ENCODE results near the gene TNFRSF12A.
"Not testable (repeated sequence)": the region's sequence is repeated elsewhere in the genome, so short reads cannot be mapped to it uniquely, and the experiment has no call there.

The TNFRSF12A gene

GRCh38 chr16:3053330-3053710, 33.2 kb downstream of the TNFRSF12A start:
- H3K9ac ChIP-seq (ENCODE audit: low read depth, low read length); H3K27ac ChIP-seq (ENCODE audit: low read depth, low read length); H3K27me3 ChIP-seq (ENCODE audit: control insufficient read depth, insufficient read depth, low read length); H3K4me3 ChIP-seq (ENCODE audit: low read depth, low read length); H3K4me1 ChIP-seq (ENCODE audit: control insufficient read depth, insufficient read depth, low read length); H3K9me3 ChIP-seq (ENCODE audit: control insufficient read depth, insufficient read depth, low read length); H3K36me3 ChIP-seq (ENCODE audit: control insufficient read depth, insufficient read depth, low read length): not testable (repeated sequence)

GRCh38 chr16:3054965-3055733, 35.0 kb downstream of the TNFRSF12A start:
- H3K4me3 ChIP-seq (ENCODE audit: low read depth, low read length), result no peak overlapping the region
- H3K36me3 ChIP-seq (ENCODE audit: control insufficient read depth, insufficient read depth, low read length), result peaks cover 3% of the 10 kb centered on the region; the same call in 1 of the 2 replicates
- H3K4me1 ChIP-seq (ENCODE audit: control insufficient read depth, insufficient read depth, low read length), result peaks cover 7% of the 10 kb centered on the region; the same call in 1 of the 2 replicates
- no peak overlapping the region for H3K27ac ChIP-seq (ENCODE audit: low read depth, low read length)
- H3K9me3 ChIP-seq (ENCODE audit: control insufficient read depth, insufficient read depth, low read length), result no peaks in the 10 kb centered on the region
- H3K27me3 ChIP-seq (ENCODE audit: control insufficient read depth, insufficient read depth, low read length), result no peaks in the 10 kb centered on the region; the same call in 1 of the 2 replicates
- no peak overlapping the region for H3K9ac ChIP-seq (ENCODE audit: low read depth, low read length)

- H3K36me3 ChIP-seq (ENCODE audit: control insufficient read depth, insufficient read depth, low read length); H3K9me3 ChIP-seq (ENCODE audit: control insufficient read depth, insufficient read depth, low read length); H3K4me1 ChIP-seq (ENCODE audit: control insufficient read depth, insufficient read depth, low read length); H3K27ac ChIP-seq (ENCODE audit: low read depth, low read length); H3K27me3 ChIP-seq (ENCODE audit: control insufficient read depth, insufficient read depth, low read length); H3K4me3 ChIP-seq (ENCODE audit: low read depth, low read length); H3K9ac ChIP-seq (ENCODE audit: low read depth, low read length): not testable (repeated sequence)
Measured at GRCh38 chr16:3055734-3056115, 35.6 kb downstream of the TNFRSF12A start.

- peaks cover 7% of the 10 kb centered on the region; the same call in 1 of the 2 replicates for H3K4me1 ChIP-seq (ENCODE audit: control insufficient read depth, insufficient read depth, low read length)
- no peaks in the 10 kb centered on the region; the same call in 1 of the 2 replicates for H3K27me3 ChIP-seq (ENCODE audit: control insufficient read depth, insufficient read depth, low read length)
- no peak overlapping the region for H3K4me3 ChIP-seq (ENCODE audit: low read depth, low read length)
- H3K27ac ChIP-seq (ENCODE audit: low read depth, low read length), result no peak overlapping the region
- no peaks in the 10 kb centered on the region for H3K9me3 ChIP-seq (ENCODE audit: control insufficient read depth, insufficient read depth, low read length)
- no peak overlapping the region for H3K9ac ChIP-seq (ENCODE audit: low read depth, low read length)
- H3K36me3 ChIP-seq (ENCODE audit: control insufficient read depth, insufficient read depth, low read length), result peaks cover 3% of the 10 kb centered on the region; the same call in 1 of the 2 replicates
Measured at GRCh38 chr16:3056336-3057180, 36.4 kb downstream of the TNFRSF12A start.

- no peaks in the 10 kb centered on the region; the same call in 1 of the 2 replicates for H3K27me3 ChIP-seq (ENCODE audit: control insufficient read depth, insufficient read depth, low read length)
- H3K4me1 ChIP-seq (ENCODE audit: control insufficient read depth, insufficient read depth, low read length), result peaks cover 7% of the 10 kb centered on the region; the same call in 1 of the 2 replicates
Measured at GRCh38 chr16:3057181-3058138, 37.3 kb downstream of the TNFRSF12A start.

GRCh38 chr16:3058139-3059030, 38.2 kb downstream of the TNFRSF12A start:
- H3K4me3 ChIP-seq (ENCODE audit: low read depth, low read length), result peak overlapping the region; percentile 90
- H3K27ac ChIP-seq (ENCODE audit: low read depth, low read length), result no peak overlapping the region
- peaks cover 3% of the 10 kb centered on the region; the same call in 1 of the 2 replicates for H3K36me3 ChIP-seq (ENCODE audit: control insufficient read depth, insufficient read depth, low read length)
- H3K27me3 ChIP-seq (ENCODE audit: control insufficient read depth, insufficient read depth, low read length), result no peaks in the 10 kb centered on the region; the same call in 1 of the 2 replicates
- no peaks in the 10 kb centered on the region for H3K9me3 ChIP-seq (ENCODE audit: control insufficient read depth, insufficient read depth, low read length)
- H3K4me1 ChIP-seq (ENCODE audit: control insufficient read depth, insufficient read depth, low read length), result peaks cover 7% of the 10 kb centered on the region; the same call in 1 of the 2 replicates
- peak overlapping the region; percentile 64; the same call in 1 of the 2 replicates for H3K9ac ChIP-seq (ENCODE audit: low read depth, low read length)

More at GRCh38 chr16:3057181-3058138, 37.3 kb downstream of the TNFRSF12A start:
- no peak overlapping the region for H3K9ac ChIP-seq (ENCODE audit: low read depth, low read length)
- H3K36me3 ChIP-seq (ENCODE audit: control insufficient read depth, insufficient read depth, low read length), result peaks cover 3% of the 10 kb centered on the region; the same call in 1 of the 2 replicates
- H3K9me3 ChIP-seq (ENCODE audit: control insufficient read depth, insufficient read depth, low read length), result no peaks in the 10 kb centered on the region
- no peak overlapping the region for H3K27ac ChIP-seq (ENCODE audit: low read depth, low read length)
- peak overlapping the region; percentile 90; the same call in 1 of the 2 replicates for H3K4me3 ChIP-seq (ENCODE audit: low read depth, low read length)

- Histone ChIP-seq H3K4me1 (ENCODE audit: control insufficient read depth, insufficient read depth, low read length) (peaks cover 7% of the 10 kb centered on the region; the same call in 1 of the 2 replicates), H3K27ac (ENCODE audit: low read depth, low read length) (peak overlapping the region; percentile 55), H3K9ac (ENCODE audit: low read depth, low read length) (peak overlapping the region; percentile 64; the same call in 1 of the 2 replicates), H3K36me3 (ENCODE audit: control insufficient read depth, insufficient read depth, low read length) (peaks cover 3% of the 10 kb centered on the region; the same call in 1 of the 2 replicates), H3K4me3 (ENCODE audit: low read depth, low read length) (peak overlapping the region; percentile 90), H3K27me3 (ENCODE audit: control insufficient read depth, insufficient read depth, low read length) (no peaks in the 10 kb centered on the region; the same call in 1 of the 2 replicates), H3K9me3 (ENCODE audit: control insufficient read depth, insufficient read depth, low read length) (no peaks in the 10 kb centered on the region)
Measured at GRCh38 chr16:3059041-3059722, 39.0 kb downstream of the TNFRSF12A start.

- Histone ChIP-seq H3K36me3 (ENCODE audit: control insufficient read depth, insufficient read depth, low read length) (peaks cover under 1% of the 10 kb centered on the region; the same call in 1 of the 2 replicates), H3K27ac (ENCODE audit: low read depth, low read length) (peak overlapping the region; percentile 55), H3K4me3 (ENCODE audit: low read depth, low read length) (peak overlapping the region; percentile 90), H3K27me3 (ENCODE audit: control insufficient read depth, insufficient read depth, low read length) (no peaks in the 10 kb centered on the region; the same call in 1 of the 2 replicates), H3K4me1 (ENCODE audit: control insufficient read depth, insufficient read depth, low read length) (peaks cover 7% of the 10 kb centered on the region; the same call in 1 of the 2 replicates), H3K9ac (ENCODE audit: low read depth, low read length) (peak overlapping the region; percentile 34; the same call in 1 of the 2 replicates), H3K9me3 (ENCODE audit: control insufficient read depth, insufficient read depth, low read length) (no peaks in the 10 kb centered on the region)
Measured at GRCh38 chr16:3059723-3060242, 39.6 kb downstream of the TNFRSF12A start.

All from HUES48 (cell line).